HEK293T (cell line): ENCODE measurements around the gene SPTBN4.
A peak's percentile ranks its signal among the peaks of the same experiment; 100 is the strongest.

Source experiments
- CTCF ChIA-PET: fragments of 350-600 bp; formaldehyde crosslinking; extraction: SDS; loops from one replicate; lab custom pipeline; 2021; ENCODE audit warnings: antibody characterized with exemption, inconsistent platforms; lab: Yijun Ruan, JAX
- POLR2A ChIA-PET: fragments of 350-600 bp; formaldehyde crosslinking; extraction: SDS; loops from one replicate; lab custom pipeline; 2020; ENCODE audit warnings: antibody characterized with exemption, inconsistent platforms; lab: Yijun Ruan, JAX
- DNase-seq: peaks from one replicate; pipeline ENCODE4 v3.0.0; 2012; ENCODE audit warnings: mixed read lengths; ENCODE audit errors: extremely low spot score
- ARNT ChIP-seq: fragments of 450-650 bp; IDR thresholded peaks from 2 replicates; pipeline ENCODE4 v1.6.1; 2017; ENCODE audit warnings: mild to moderate bottlenecking
- BHLHE40 ChIP-seq: fragments of 450-650 bp; IDR thresholded peaks from 2 replicates; pipeline ENCODE4 v1.6.1; 2016; ENCODE audit warnings: mild to moderate bottlenecking, moderate library complexity, borderline replicate concordance
- CTBP1 ChIP-seq: fragments of 450-650 bp; IDR thresholded peaks from 2 replicates; pipeline ENCODE4 v1.6.1; 2016; ENCODE audit warnings: borderline replicate concordance
- ELF4 ChIP-seq: fragments of 450-650 bp; IDR thresholded peaks from 2 replicates; pipeline ENCODE4 v1.6.1; 2017; ENCODE audit warnings: antibody characterized with exemption
- FOXA1 ChIP-seq: fragments of 450-650 bp; IDR thresholded peaks from 2 replicates; pipeline ENCODE4 v1.6.1; 2016; ENCODE audit warnings: mild to moderate bottlenecking
- FOXK2 ChIP-seq: fragments of 450-650 bp; IDR thresholded peaks from 2 replicates; pipeline ENCODE4 v1.6.1; 2016; ENCODE audit warnings: mild to moderate bottlenecking
- FOXM1 ChIP-seq: fragments of 450-650 bp; IDR thresholded peaks from 2 replicates; pipeline ENCODE4 v1.6.1; 2017; ENCODE audit warnings: mild to moderate bottlenecking, borderline replicate concordance
- HDGF ChIP-seq: fragments of 450-650 bp; IDR thresholded peaks from 2 replicates; pipeline ENCODE4 v1.6.1; 2017; ENCODE audit warnings: antibody characterized with exemption, borderline replicate concordance
- L3MBTL2 ChIP-seq: fragments of 450-650 bp; conservative IDR thresholded peaks from 2 replicates; pipeline ENCODE4 v1.6.1; 2016; ENCODE audit warnings: mild to moderate bottlenecking
- LEF1 ChIP-seq: fragments of 450-650 bp; IDR thresholded peaks from 2 replicates; pipeline ENCODE4 v1.6.1; 2017; ENCODE audit warnings: mild to moderate bottlenecking, borderline replicate concordance
- NFRKB ChIP-seq: fragments of 450-650 bp; IDR thresholded peaks from 2 replicates; pipeline ENCODE4 v1.6.1; 2016; ENCODE audit warnings: mild to moderate bottlenecking, moderate library complexity
- PKNOX1 ChIP-seq: fragments of 450-650 bp; IDR thresholded peaks from 2 replicates; pipeline ENCODE4 v1.6.1; 2016
- SP1 ChIP-seq: fragments of 450-650 bp; IDR thresholded peaks from 2 replicates; pipeline ENCODE4 v1.6.1; 2017
- SUZ12 ChIP-seq: fragments of 450-650 bp; IDR thresholded peaks from 2 replicates; pipeline ENCODE4 v1.6.1; 2016; ENCODE audit warnings: mild to moderate bottlenecking
- TARDBP ChIP-seq: fragments of 450-650 bp; IDR thresholded peaks from 2 replicates; pipeline ENCODE4 v1.6.1; 2016
- ZNF384 ChIP-seq: fragments of 450-650 bp; IDR thresholded peaks from 2 replicates; pipeline ENCODE4 v1.6.1; 2016

SPTBN4 gene

GRCh38 chr19:40599902-40600569 is 133.2 kb downstream of the SPTBN4 start:
- no peak for DNase-seq
- CTCF ChIA-PET = interaction anchor here (0.9 to 4.1 kb wide), 2 partner anchors 29 to 59 kb away, joined by 3 to 17 read pairs; no protein-coding TSS in a partner anchor
- POLR2A ChIA-PET = interaction anchor here (0.8 to 0.9 kb wide), 2 partner anchors 10 to 30 kb away, joined by 3 to 4 read pairs; no protein-coding TSS in a partner anchor
- TF ChIP-seq LEF1 (no peak), SP1 (no peak), NFRKB (no peak), PKNOX1 (no peak), SUZ12 (no peak), ELF4 (no peak), FOXK2 (no peak), HDGF (no peak), BHLHE40 (no peak), ZNF384 (no peak), TARDBP (no peak), ARNT (no peak), FOXA1 (no peak), FOXM1 (no peak), CTBP1 (no peak)

- POLR2A ChIA-PET = interaction anchor here (0.9 kb wide), 1 partner anchor 30 kb away, joined by 4 read pairs; no protein-coding TSS in a partner anchor
- DNase-seq = no peak
- CTCF ChIA-PET = interaction anchor here (0.6 to 4.1 kb wide), 2 partner anchors 44 to 60 kb away, joined by 3 to 17 read pairs; no protein-coding TSS in a partner anchor
- TF ChIP-seq L3MBTL2 (no peak), FOXA1 (no peak), CTBP1 (no peak), FOXM1 (no peak), ELF4 (no peak), SP1 (no peak), ZNF384 (no peak), SUZ12 (no peak), TARDBP (no peak), HDGF (no peak), ARNT (no peak), LEF1 (no peak), BHLHE40 (no peak)
Measured at GRCh38 chr19:40600570-40601133, 133.9 kb downstream of the SPTBN4 start.

GRCh38 chr19:40601134-40601974 is 134.6 kb downstream of the SPTBN4 start, which contains the start of gene LTBP4:
TSS of gene LTBP4 (plus strand) at chr19:40601369. CDS start at chr19:40601388, 19 bp downstream.
- ChIA-PET CTCF (interaction anchor here (0.6 to 4.1 kb wide), 5 partner anchors 31 to 169 kb away, joined by 3 to 17 read pairs (median 7); no protein-coding TSS in a partner anchor), POLR2A (no interaction called here)
- no peak for TF ChIP-seq FOXA1
- no peak for TF ChIP-seq ZNF384
- TF ChIP-seq SP1 = no peak
- TF ChIP-seq TARDBP = no peak
- DNase-seq = no peak

- CTCF ChIA-PET = interaction anchor here (0.5 to 4.1 kb wide), 21 partner anchors 12 to 237 kb away, joined by 3 to 19 read pairs (median 4); partner anchors contain the start of gene BLVRB
- TF ChIP-seq BHLHE40 (no peak), ELF4 (no peak), TARDBP (no peak), FOXA1 (no peak), SUZ12 (no peak), CTBP1 (no peak), ARNT (no peak), ZNF384 (no peak), FOXM1 (no peak), HDGF (no peak), SP1 (no peak), NFRKB (no peak), L3MBTL2 (no peak), LEF1 (no peak)
Measured at GRCh38 chr19:40603071-40603388, 136.2 kb downstream of the SPTBN4 start.

GRCh38 chr19:40603389-40604170 is 136.8 kb downstream of the SPTBN4 start:
- ChIA-PET CTCF (interaction anchor here (0.5 to 4.1 kb wide), 15 partner anchors 20 to 238 kb away, joined by 3 to 19 read pairs (median 4); no protein-coding TSS in a partner anchor), POLR2A (interaction anchor here (0.6 to 1.4 kb wide), 6 partner anchors 11 to 177 kb away, joined by 3 to 5 read pairs (median 3); partner anchors contain the start of gene SERTAD1)
- TF ChIP-seq PKNOX1 (no peak), TARDBP (no peak), HDGF (peak; percentile 73; the same call in 1 of the 2 replicates), CTBP1 (no peak), FOXK2 (no peak)
- DNase-seq = peak; percentile 89

More at GRCh38 chr19:40603071-40603388, 136.2 kb downstream of the SPTBN4 start:
- no peak for DNase-seq
- POLR2A ChIA-PET = interaction anchor here (0.7 to 1.4 kb wide), 3 partner anchors 12 to 70 kb away, joined by 3 to 5 read pairs (median 3); no protein-coding TSS in a partner anchor
